ENCODE results near the gene CASTOR2.
A peak's percentile ranks its signal among the peaks of the same experiment; 100 is the strongest.
"Not testable (repeated sequence)": the region's sequence is repeated elsewhere in the genome, so short reads cannot be mapped to it uniquely, and the experiment has no call there.

Gene CASTOR2

DNA sequence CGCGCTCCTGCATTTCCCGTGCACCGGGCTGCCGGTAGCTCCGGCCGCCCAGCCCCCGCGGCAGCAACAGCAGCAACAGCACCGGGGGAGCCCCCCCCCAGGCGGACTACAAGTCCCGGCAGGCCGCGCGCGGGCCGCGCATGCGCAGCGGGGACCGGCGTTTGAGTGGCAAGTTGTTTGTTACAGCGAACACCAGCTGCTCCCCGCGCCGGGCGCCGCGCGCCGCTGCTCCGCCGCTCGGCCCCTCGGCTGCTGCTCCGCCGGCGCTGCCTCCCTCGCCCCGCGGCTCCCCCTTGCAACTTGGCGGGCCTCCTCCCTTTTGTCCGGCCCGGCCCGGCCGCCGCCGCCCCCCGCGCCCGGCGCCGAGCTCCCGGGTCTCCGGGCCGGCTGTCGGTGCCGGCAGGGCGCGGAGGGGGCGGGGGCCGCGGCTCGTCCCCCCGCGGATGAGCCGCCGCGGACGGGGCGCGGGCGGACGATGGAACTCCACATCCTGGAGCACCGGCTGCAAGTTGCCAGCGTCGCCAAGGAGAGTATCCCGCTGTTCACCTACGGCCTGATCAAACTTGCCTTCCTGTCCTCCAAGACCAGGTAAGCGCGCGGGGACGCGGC is at the start of gene CASTOR2:
Gene CASTOR2 (plus strand): TSS at position 195 of the 609 bp plus-strand sequence. CDS start 281 bp downstream, at position 476.
- peak; percentile 60 for DNase-seq (ENCODE audit: low read depth)

DNA sequence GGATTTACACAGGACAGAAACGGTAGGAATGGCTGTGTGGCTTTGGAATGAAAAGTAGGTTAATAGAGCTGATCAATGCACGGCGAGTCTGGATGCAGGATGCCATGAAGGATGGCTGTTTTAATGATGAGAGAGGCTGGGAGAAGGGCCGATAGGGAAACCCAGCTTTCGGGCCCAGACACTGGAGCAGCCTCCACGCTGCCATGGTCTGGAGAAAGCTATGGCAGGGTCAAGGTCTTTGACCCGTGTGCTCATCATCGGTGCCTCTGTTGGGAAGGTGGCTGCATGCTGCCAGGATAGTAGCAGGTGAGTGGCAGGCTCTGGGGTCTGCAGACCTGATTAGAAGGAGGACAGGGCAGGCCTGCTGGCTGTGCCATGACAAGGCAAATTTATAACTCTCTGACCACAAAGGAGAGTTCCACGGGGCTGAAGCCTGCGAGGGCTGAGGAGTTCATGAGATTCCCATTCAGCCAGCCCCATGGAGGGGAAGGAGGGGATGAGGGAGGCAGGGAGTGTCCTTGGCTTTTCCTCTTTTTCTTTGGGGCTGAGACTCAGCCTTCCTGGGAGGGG is 42.1 kb upstream of the CASTOR2 start:
- DNase-seq (ENCODE audit: low read depth) = not testable (repeated sequence)

DNA sequence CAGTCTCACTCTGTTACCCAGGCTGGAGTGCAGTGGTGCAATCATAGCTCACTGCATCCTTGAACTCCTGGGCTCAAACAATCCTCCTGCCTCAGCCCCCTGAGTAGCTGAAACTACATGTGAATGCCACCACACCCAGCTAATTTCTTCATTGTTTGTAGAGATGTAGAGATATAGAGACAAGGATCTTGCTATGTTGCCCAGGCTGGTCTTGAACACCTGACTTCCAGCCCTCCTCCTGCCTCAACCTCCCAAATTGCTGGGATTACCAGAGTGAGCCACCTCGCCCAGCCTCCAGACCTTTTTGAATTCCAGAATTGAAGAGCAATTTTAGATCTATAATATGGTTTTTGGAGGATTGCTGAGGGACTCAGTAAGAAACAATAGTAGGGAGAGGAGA is 40.9 kb upstream of the CASTOR2 start:
- DNase-seq (ENCODE audit: low read depth) = not testable (repeated sequence)

DNA sequence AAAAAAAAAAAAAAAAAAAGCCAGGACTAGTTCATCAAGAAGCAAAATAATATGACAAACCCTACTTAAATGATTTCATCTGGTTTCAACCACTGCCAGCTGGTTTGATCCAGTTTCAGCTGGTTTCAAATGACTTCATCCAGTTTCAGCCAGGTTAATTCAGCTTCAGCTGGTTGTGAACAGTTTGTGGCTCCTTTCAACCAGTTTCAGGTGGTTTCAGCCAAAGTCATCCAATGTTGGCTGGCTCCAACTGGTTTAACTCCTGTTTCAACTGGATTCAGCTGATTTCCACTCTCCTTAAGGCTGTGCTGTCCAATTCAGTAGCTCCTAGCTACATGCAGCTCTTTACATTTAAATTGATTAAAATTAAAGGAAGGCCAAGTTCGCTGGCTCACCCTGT is 37.5 kb upstream of the CASTOR2 start:
- DNase-seq (ENCODE audit: low read depth) = not testable (repeated sequence)

DNA sequence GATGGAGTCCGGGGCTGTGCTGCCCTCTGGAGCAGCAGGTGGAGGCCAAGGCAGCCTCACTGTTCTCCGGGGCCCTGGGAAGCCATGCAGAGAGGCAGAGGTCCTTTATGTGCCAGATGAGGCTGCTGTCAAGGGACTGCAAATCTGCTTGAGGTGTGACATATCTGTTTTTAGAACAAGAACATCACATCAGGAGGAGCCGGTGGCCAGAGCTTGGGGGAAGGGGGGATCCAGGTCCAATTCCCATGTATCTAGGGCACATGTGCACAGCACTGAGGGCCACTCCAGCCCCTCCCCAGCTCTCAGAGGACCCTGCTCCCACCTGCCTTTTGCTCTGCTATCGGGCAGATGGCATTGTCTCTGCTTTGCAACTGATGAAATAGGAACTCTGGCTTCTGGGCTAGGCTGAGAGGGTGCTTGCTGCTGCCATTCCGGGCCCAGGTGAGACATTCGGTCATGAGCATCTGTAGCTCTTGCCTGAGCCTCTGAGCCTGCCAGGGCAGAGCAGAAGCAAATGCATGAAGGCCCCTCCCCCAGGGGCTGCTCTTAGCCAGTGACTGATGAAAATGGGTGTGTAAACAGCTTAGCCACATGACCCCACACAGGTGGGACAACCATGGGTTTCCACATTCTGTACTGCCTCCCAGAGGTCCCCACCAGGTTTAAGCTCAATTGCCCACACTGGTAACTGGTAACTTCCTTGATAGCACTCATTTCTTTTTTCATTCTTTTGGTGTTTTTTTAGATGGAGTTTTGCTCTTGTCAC is 32.8 kb upstream of the CASTOR2 start:
- DNase-seq (ENCODE audit: low read depth) = not testable (repeated sequence)

DNA sequence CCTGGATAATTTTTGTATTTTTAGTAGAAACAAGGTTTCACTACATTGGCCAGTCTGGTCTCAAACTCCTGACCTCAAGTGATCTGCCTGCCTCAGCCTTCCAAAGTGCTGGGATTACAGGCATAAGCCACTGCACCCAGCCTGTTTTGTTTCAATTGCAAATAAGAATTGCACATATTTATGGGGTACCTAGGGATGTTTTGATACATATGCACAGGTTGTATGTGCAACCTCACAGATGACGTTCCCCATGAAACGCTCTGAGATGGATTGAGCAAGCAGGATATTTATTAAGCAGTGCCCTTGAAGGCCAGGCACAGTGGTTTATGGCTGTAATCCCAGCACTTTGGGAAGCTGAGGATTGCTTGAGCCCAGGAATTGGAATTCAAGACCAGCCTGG is 25.1 kb upstream of the CASTOR2 start:
- DNase-seq (ENCODE audit: low read depth) = not testable (repeated sequence)

DNA sequence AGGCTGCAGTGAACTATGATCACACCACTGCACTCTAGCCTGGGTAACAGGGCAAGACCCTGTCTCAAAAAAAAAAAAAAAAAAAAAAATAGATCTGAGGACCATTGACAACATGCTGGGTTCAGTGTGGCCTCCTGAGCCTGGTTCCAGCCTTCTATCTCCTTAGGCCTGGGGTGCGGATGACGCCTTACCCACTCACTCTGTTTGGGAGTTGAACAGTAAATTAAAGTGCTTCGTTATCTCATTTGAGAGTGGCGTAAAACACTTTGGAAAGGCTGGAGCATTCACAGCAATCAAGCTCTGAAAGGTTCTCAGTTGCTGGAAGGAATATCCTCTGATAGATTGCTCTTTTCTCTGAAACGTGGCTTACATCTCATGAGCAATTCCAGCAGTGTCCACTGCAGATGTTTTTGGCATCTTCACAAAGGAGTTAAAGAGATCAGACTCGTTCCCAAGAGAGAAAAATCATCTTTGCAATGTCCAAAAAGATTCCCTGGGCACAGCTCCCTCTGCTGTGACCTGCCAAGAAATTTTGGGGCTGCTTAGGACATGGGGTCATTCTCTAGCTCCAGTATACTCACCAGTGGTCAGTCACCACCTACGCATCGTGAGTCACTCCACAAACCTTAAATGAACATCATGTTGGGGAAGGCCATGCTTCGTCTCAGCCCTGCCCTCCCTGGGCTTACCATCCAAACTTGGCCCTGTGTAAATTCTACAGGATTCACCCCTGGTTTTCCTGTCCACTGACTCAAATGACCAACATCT is 23.0 kb upstream of the CASTOR2 start:
- not testable (repeated sequence) for DNase-seq (ENCODE audit: low read depth)

DNA sequence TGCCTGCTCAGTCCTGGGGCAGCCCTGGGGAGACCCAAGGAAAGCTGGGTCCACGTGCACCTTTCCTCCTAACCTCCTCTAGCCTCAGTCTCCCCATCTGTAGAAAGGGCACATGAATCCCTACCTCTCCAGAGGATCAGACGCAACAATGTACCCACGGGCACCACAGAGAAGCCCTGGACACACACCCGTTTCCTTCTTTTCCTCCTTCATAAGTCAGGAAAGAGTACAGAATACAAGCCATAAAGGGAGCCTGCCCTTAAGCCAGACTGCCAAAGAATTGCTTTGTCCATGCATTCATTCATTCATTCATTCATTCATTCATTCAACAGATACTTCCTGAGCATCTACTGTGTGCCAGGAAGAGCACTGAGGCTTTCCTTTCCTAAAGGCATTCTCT is 20.6 kb upstream of the CASTOR2 start:
- not testable (repeated sequence) for DNase-seq (ENCODE audit: low read depth)

DNA sequence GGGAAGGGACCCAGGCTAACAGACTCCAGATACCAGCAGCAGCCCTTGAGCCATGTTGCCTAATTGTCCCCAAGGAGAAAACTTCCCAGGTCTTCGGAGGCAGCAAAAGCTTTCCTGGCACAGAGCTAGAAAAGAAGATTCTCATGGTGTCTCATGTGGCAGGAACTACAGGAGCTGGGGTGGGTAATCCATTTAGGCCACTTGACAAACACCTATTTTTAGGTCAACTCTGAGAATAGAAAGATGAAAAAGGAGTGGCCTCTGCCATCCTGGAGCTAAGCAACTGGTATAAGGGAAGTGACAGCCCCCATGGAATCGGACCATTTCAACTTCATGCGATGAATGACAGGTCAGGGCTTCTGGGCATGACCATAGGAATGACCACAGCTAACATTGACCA is 16.8 kb upstream of the CASTOR2 start:
- not testable (repeated sequence) for DNase-seq (ENCODE audit: low read depth)

DNA sequence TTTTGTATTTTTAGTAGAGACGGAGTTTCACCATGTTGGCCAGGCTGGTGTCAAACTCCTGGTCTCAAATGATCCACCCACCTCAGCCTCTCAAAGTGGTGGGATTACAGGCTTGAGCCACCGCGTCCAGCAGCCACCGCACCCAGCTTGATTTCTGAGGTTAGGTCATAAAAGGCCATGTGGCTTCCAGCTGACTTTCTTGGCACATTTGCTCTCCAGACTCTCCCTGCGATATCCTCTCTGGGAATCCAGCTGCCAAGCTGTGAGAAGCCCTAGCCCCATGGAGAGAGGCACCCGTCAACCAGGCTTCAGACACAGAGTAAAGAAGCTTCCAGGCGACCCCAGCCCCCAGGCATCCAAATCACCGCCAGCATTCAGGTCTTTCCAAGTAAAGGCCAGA is 10.7 kb upstream of the CASTOR2 start:
- DNase-seq (ENCODE audit: low read depth) = not testable (repeated sequence)

DNA sequence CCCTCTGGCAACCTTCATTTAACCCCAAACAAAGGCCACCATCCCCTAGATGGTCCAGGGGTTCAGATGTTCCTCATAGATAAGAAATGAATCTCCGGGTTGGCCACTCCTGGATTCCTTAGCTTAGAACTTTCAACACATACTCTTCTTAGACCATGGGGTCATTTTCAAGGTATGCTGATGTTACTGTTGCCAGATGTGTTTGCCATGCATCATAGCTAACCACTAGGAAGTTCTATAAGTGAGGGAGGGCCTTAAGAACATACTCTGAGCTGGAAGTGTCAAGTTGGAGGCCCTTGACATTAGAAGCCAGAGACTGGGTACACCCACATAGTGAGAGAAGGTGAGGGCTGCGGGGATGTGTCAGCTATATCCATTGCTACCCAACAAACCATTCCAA is 6.2 kb upstream of the CASTOR2 start:
- not testable (repeated sequence) for DNase-seq (ENCODE audit: low read depth)

DNA sequence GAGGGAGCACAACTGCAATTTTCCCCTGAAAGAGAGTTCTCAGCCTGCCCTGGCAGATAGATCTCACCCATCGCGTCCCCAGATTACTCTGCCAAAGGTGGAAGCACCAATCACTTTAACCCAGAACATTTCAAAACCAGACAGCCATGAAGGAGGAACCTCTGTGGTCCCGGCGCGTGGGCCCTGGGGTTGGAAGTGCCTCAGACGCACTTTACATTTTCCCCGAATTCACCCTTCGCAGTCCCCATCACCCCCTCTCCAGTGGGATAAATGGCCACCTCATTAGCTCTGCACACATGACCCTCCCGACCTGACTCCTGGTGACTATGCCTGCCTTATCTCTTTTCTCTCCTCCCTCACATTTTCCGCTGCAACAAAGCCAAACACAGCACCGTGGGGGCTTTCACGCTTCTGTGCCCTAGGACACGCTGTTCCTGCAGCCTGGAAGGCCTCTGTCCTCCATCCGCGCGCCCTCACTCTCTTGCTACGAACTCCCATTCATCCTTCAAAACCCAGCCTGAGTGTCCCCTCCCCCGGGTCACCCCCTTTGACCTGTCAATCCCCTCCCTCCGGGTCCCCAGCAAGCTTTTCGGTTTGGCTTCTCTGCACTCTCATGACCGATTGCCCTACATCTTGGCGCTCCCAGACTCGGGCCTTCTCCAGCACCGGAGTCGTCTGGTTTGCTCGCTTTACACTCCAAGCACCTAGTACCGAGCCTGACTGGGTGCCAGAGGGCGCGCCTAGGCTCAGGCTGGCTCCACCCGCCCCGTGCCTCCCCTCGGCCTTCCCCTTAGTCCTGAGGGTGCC is 598 bp upstream of the CASTOR2 start:
- not testable (repeated sequence) for DNase-seq (ENCODE audit: low read depth)

DNA sequence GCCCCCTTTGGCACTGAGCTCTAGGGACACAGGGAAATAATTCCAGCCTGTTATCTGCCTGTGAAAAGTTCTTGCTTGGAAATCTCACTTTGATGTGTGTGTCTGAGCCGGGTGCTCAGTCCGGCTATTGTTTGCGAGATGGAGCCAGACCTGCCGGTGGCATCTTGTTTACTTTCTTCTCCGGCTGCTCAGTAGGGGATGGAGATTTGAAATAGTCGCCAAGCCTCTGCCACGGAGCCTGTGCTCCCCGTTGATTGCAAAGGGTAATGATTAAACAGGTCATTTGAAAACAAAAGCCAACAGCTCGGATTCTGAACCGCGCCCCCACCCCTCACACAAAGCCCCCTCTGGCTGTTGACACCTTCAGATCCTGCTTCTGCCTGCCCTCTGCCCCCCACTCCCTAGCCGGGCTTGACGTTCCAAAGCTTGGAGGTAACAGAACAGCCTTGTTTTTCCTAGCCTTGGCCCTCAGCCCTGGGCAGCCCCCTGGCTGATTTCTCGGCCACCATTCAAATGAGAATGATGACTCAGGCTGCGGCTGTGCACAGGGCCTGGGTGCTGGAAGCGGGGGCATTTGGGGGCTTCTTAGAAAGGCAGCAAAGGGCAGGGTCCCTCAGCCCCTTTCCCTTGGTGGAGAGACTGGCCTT is 1.8 kb downstream of the CASTOR2 start:
- DNase-seq (ENCODE audit: low read depth) = not testable (repeated sequence)

DNA sequence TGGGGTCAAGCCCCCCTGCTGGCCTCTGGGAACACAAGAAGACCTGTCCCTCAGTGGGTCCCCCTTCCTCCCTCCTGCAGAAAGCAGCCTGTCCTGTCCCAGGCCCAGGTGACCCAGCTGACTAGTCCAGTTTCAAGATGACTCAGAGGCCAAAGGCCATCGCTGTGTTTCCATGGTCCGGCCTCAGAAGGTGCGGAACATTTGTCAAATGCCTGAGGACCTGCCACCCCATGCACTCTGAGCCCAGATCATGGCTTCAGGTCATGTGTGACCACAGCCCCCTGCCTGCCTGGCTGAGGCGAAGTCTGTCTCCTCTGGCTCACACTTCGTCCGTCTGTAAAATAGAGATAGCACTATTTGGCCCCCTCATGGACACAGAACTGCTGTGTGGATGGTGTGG is 2.4 kb downstream of the CASTOR2 start:
- not testable (repeated sequence) for DNase-seq (ENCODE audit: low read depth)

DNA sequence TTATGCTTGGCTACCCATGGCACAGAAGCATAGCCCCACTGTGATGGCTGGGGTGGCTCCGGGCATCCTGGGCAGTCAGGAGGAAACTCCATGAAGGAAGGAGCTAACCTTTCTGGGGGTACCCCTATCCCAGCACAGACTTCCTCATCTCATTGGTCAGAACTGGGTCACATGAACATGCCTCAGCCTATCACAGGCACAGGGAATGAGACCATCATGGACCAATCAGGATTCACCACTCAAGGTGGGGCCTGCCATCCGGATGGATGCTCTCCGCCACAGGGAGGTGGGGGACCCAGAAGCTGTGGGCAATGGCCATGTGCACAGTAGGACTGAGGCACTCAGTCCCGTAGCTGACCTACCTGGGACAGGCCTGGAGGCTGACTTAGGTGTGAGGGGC is 6.9 kb downstream of the CASTOR2 start:
- not testable (repeated sequence) for DNase-seq (ENCODE audit: low read depth)

DNA sequence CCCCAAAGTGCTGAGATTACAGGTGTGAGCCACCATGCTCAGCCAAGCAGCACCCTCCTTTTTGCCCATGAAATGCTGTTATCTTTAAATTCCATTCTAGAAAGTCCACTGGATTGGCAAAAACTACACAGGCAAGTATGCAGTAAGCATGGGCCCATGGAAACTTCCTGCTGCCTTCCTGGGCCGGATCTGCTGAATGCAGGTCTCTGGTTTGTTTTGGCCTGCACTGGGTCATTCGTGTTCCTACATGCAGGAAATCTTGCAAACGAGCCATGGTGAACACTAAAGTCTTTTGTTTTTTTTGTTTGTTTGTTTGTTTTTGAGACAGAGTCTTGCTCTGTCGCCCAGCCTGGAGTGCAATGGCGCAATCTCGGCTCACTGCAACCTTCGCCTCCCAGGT is 7.9 kb downstream of the CASTOR2 start:
- DNase-seq (ENCODE audit: low read depth) = not testable (repeated sequence)

DNA sequence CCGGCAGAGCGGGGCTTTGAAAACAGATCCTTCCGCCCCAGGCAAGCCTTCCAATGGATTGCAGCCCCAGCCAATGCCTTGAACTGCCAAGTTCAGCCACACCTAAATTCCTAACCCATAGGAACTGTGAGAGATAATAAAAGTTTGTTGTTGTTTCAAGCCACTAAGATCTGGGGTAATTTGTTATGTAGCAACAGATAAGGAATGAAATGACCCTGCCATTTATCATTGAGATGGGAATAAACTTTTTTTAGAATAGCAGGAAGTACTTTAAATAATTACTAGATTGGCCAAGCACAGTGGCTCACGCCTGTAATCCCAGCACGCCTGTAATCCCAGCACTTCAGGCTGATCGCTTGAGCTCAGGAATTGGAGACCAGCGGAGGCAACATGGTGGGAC is 11.5 kb downstream of the CASTOR2 start:
- not testable (repeated sequence) for DNase-seq (ENCODE audit: low read depth)

DNA sequence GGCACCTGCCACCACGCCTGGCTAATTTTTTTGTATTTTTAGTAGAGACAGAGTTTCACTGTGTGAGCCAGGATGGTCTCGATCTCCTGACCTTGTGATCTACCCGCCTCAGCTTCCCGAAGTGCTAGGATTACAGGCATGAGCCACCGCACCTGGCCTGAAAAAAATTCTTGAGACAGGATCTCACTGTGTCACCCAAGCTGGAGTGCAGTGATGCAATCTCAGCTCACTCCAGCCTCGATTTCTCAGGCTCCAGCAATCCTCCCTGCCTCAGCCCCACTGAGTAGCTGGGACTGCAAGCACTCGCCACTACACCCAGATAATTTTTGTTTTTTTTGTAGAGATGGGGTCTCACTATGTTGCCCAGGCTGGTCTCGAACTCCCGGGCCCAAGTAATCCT is 13.0 kb downstream of the CASTOR2 start:
- DNase-seq (ENCODE audit: low read depth) = not testable (repeated sequence)

DNA sequence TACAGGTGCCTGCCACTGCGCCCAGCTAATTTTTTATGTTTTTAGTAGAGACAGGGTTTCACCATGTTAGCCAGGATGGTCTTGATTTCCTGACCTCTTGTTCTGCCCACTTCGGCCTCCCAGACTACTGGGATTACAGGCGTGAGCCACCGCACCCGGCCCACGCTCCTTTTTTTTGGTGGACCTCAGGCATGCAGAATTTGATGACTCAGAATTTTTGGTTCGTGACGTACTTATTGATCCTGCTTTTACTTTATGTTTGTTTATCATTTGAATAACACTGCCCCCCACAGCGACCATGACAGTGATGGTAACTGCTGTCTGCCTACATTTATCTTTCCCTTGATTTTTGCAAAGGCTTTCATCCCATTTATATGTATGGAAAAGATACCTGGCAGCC is 23.9 kb downstream of the CASTOR2 start:
- not testable (repeated sequence) for DNase-seq (ENCODE audit: low read depth)

DNA sequence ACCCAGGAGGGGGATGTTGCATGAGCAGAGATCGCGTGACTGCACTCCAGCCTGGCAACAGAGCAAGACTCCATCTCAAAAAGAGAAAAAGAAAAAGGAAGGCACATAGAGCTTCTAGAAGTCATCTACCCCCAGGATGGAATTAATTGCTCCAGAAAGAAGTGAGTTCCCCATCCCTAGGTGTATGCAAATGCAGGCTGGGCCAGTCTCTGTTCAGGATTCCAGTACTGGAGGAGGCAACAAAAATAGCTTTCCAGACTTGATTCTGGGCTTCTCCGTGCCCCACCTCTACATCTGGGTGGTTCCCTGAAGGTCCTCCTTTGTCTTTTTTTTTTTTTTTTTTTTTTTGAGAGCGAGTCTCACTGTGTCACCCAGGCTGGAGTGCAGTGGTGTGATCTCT is 28.6 kb downstream of the CASTOR2 start:
- no peak for DNase-seq (ENCODE audit: low read depth)
